HEK293 (cell line): Measurements from ENCODE around the gene DNAAF8.

Experiments
- CTCF ChIP-seq: fragments of 450-650 bp; formaldehyde crosslinking; IDR thresholded peaks from 2 replicates; pipeline ENCODE4 v1.5.1; 2016; ENCODE audit warnings: missing biosample characterization, missing genetic modification characterization
- OSR2 ChIP-seq: fragments of 450-650 bp; formaldehyde crosslinking; IDR thresholded peaks from 2 replicates; pipeline ENCODE4 v1.5.1; 2016; ENCODE audit warnings: missing biosample characterization, missing genetic modification characterization
- ZBTB1 ChIP-seq: fragments of 450-650 bp; formaldehyde crosslinking; IDR thresholded peaks from 2 replicates; pipeline ENCODE4 v1.5.1; 2016; ENCODE audit warnings: missing biosample characterization, missing genetic modification characterization
- ZBTB17 ChIP-seq: fragments of 450-650 bp; formaldehyde crosslinking; IDR thresholded peaks from 2 replicates; pipeline ENCODE4 v1.5.1; 2016; ENCODE audit warnings: missing biosample characterization, missing genetic modification characterization
- ZFP37 ChIP-seq: fragments of 450-650 bp; formaldehyde crosslinking; IDR thresholded peaks from 2 replicates; pipeline ENCODE4 v1.5.1; 2016; ENCODE audit warnings: missing biosample characterization, missing genetic modification characterization
- ZNF121 ChIP-seq: fragments of 450-650 bp; formaldehyde crosslinking; IDR thresholded peaks from 2 replicates; pipeline ENCODE4 v1.5.1; 2016; ENCODE audit warnings: missing biosample characterization, missing genetic modification characterization
- ZNF549 ChIP-seq: fragments of 450-650 bp; IDR thresholded peaks from 2 replicates; pipeline ENCODE4 v1.5.1; 2018; ENCODE audit warnings: missing biosample characterization, missing genetic modification characterization, mild to moderate bottlenecking, inconsistent platforms, moderate library complexity
- ZNF555 ChIP-seq: fragments of 450-650 bp; formaldehyde crosslinking; conservative IDR thresholded peaks from 2 replicates; pipeline ENCODE4 v1.5.1; 2017; ENCODE audit warnings: missing biosample characterization, mild to moderate bottlenecking, missing genetic modification characterization, inconsistent platforms
- ZNF76 ChIP-seq: fragments of 450-650 bp; formaldehyde crosslinking; IDR thresholded peaks from 2 replicates; pipeline ENCODE4; 2016; ENCODE audit warnings: low read depth, missing biosample characterization, missing genetic modification characterization, borderline replicate concordance
- ZNF768 ChIP-seq: fragments of 450-650 bp; formaldehyde crosslinking; IDR thresholded peaks from 2 replicates; pipeline ENCODE4 v1.5.1; 2018; ENCODE audit warnings: missing biosample characterization, mild to moderate bottlenecking, missing genetic modification characterization
- TF ChIP-seq, protein P1 (sequence below): fragments of 450-650 bp; formaldehyde crosslinking; IDR thresholded peaks from 2 replicates; pipeline ENCODE4 v1.5.1; 2016; ENCODE audit warnings: missing biosample characterization, missing genetic modification characterization
- TF ChIP-seq, protein P2 (sequence below): fragments of 450-650 bp; formaldehyde crosslinking; IDR thresholded peaks from 2 replicates; pipeline ENCODE4 v1.5.1; 2016; ENCODE audit warnings: missing biosample characterization, missing genetic modification characterization
- TF ChIP-seq, protein P3 (sequence below): fragments of 450-650 bp; formaldehyde crosslinking; IDR thresholded peaks from 2 replicates; pipeline ENCODE4 v1.5.1; 2016; ENCODE audit warnings: missing biosample characterization, missing genetic modification characterization, low read depth

GRCh38 chr16:4729876-4730275, 4.5 kb upstream of the DNAAF8 start:
- TF ChIP-seq CTCF = no peak
- TF ChIP-seq ZNF555 = no peak
- no peak for TF ChIP-seq ZFP37 (tag by site-specific recombination)
- no peak for TF ChIP-seq ZNF121 (tag by site-specific recombination)
- TF ChIP-seq, protein P1, sequence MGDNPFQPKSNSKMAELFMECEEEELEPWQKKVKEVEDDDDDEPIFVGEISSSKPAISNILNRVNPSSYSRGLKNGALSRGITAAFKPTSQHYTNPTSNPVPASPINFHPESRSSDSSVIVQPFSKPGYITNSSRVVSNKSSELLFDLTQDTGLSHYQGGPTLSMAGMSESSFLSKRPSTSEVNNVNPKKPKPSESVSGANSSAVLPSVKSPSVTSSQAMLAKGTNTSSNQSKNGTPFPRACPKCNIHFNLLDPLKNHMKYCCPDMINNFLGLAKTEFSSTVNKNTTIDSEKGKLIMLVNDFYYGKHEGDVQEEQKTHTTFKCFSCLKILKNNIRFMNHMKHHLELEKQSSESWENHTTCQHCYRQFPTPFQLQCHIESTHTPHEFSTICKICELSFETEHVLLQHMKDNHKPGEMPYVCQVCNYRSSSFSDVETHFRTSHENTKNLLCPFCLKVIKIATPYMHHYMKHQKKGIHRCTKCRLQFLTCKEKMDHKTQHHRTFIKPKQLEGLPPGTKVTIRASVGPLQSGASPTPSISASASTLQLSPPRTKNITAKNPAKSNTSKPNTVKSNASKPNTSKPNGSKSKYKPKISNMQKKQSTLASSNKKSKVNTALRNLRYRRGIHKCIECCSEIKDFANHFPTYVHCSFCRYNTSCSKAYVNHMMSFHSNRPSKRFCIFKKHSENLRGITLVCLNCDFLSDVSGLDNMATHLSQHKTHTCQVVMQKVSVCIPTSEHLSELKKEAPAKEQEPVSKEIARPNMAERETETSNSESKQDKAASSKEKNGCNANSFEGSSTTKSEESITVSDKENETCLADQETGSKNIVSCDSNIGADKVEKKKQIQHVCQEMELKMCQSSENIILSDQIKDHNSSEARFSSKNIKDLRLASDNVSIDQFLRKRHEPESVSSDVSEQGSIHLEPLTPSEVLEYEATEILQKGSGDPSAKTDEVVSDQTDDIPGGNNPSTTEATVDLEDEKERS (tag by site-specific recombination) = no peak
- no peak for TF ChIP-seq ZNF76 (tag by site-specific recombination)
- TF ChIP-seq, protein P2, sequence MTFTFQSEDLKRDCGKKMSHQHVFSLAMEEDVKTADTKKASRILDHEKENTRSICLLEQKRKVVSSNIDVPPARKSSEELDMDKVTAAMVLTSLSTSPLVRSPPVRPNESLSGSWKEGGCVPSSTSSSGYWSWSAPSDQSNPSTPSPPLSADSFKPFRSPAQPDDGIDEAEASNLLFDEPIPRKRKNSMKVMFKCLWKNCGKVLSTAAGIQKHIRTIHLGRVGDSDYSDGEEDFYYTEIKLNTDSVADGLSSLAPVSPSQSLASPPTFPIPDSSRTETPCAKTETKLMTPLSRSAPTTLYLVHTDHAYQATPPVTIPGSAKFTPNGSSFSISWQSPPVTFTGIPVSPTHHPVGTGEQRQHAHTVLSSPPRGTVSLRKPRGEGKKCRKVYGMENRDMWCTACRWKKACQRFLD (tag by site-specific recombination) = no peak
- TF ChIP-seq ZBTB17 (tag by site-specific recombination) = no peak
- no peak for TF ChIP-seq ZBTB1 (tag by site-specific recombination)
- no peak for TF ChIP-seq ZNF768 (tag by site-specific recombination)
- no peak for TF ChIP-seq OSR2 (tag by site-specific recombination)
- TF ChIP-seq ZNF549 = no peak
- TF ChIP-seq, protein P3, sequence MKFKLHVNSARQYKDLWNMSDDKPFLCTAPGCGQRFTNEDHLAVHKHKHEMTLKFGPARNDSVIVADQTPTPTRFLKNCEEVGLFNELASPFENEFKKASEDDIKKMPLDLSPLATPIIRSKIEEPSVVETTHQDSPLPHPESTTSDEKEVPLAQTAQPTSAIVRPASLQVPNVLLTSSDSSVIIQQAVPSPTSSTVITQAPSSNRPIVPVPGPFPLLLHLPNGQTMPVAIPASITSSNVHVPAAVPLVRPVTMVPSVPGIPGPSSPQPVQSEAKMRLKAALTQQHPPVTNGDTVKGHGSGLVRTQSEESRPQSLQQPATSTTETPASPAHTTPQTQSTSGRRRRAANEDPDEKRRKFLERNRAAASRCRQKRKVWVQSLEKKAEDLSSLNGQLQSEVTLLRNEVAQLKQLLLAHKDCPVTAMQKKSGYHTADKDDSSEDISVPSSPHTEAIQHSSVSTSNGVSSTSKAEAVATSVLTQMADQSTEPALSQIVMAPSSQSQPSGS (tag by site-specific recombination) = no peak
